ENCODE data around the gene TMEM51. TPM values are rescaled to one million over a fixed set of nuclear protein-coding genes. Genes with fewer than 3 reads are reported as not detected.

The TMEM51 gene
- total RNA-seq, 2 donors from 2014 or later = 26.5 to 36.9 TPM

DNA sequence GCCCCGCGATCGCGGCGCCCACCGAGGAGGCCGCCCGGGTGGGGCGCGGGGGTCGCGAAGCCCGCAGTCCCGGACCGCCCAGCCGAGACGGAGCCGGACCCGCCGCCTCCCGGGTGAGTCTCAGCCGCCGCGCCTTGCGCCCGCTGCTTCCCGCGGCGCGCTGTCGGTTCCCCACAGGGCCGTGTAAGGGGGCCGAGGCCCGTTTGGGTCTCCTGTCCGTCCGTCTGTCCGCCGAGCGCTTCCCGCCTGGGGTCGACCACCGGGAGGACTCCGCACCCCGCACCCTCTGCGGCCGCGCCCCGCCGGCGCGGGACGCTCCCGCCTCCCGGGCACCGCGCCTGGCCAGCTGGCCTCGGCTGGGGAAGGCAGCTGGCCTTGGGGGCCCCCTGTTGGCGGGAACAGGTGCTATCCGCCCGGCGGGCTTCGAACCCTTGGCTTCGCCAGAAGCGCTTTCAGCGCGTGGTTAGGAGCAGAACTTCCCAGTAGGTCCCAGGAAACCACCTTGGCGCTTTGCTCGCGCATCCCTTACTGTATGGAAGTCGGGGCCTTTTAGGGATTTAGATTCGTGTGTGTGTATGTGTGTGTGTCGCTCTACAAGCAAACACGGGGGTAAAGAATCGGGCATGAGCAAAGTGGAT is 414 bp downstream of the TMEM51 start:
- ATAC-seq = peak; percentile 49
- no peaks in the 10 kb centered on the region for H3K27me3 ChIP-seq
- peak overlapping the region; percentile 69 to 71 for H3K4me3 ChIP-seq
- H3K4me1 ChIP-seq = peaks cover 74% of the 10 kb centered on the region
- no peak for TF ChIP-seq POLR2A (IDR thresholded peaks at IDR 0.05)
- TF ChIP-seq, protein P1, sequence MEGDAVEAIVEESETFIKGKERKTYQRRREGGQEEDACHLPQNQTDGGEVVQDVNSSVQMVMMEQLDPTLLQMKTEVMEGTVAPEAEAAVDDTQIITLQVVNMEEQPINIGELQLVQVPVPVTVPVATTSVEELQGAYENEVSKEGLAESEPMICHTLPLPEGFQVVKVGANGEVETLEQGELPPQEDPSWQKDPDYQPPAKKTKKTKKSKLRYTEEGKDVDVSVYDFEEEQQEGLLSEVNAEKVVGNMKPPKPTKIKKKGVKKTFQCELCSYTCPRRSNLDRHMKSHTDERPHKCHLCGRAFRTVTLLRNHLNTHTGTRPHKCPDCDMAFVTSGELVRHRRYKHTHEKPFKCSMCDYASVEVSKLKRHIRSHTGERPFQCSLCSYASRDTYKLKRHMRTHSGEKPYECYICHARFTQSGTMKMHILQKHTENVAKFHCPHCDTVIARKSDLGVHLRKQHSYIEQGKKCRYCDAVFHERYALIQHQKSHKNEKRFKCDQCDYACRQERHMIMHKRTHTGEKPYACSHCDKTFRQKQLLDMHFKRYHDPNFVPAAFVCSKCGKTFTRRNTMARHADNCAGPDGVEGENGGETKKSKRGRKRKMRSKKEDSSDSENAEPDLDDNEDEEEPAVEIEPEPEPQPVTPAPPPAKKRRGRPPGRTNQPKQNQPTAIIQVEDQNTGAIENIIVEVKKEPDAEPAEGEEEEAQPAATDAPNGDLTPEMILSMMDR (IDR thresholded peaks at IDR 0.05) = peak; percentile 55 to 83 (median 78)
- no peaks in the 10 kb centered on the region for H3K9me3 ChIP-seq
- intact Hi-C loops (cut with DNase I) = no loop called here
- DNase-seq = peak; percentile 69 to 84 (median 78)
- WGBS, 2 donors = 0 to 3% methylated on average over 12 to 41 of the region's 74 CpGs
- H3K36me3 ChIP-seq (replicated peaks in 1 of 2; ENCODE audit: insufficient read depth in 1 of 2, low read depth in 2 of 2) = no peaks in the 10 kb centered on the region
- H3K27ac ChIP-seq = peak overlapping the region; percentile 97 to 99 (median 99)

DNA sequence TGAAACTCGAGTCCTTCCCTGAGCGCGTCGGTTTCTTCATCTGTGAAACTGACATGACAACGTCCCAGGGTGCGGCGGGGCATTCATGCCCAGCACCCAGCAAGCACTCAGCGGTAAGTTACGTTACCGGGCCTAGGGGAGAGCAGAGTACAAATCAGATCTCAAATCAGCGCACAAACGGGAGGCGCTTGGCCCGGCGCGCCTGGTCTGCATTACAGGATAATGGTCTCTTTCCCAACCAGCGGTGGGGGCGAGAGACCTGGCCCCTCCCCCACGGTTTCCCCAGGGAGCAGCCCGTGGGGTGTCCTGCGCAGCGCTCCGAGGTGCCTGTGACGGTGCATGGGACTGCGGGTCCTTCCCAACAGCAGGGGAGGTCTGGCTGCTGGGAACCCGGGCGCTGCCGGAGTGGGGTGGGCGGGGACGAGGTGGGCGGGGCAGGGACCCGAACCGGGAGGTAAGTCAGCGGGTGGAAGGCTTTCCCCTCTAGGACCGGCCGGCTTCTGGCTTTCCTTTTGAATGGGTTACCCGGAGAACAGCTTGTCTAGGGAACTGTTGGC is 1.0 kb downstream of the TMEM51 start:
- Histone ChIP-seq H3K27ac (peak overlapping the region; percentile 97 to 99 (median 99)), H3K4me3 (peak overlapping the region; percentile 69 to 71), H3K9me3 (no peaks in the 10 kb centered on the region), H3K36me3 (replicated peaks in 1 of 2; ENCODE audit: insufficient read depth in 1 of 2, low read depth in 2 of 2) (no peaks in the 10 kb centered on the region), H3K27me3 (no peaks in the 10 kb centered on the region), H3K4me1 (peaks cover 75% of the 10 kb centered on the region)
- DNase-seq = peak; percentile 61 to 79 (median 69)
- intact Hi-C loops (cut with DNase I) = no loop called here
- TF ChIP-seq, protein P1 (IDR thresholded peaks at IDR 0.05) = peak in 1 of 7 experiments; percentile 4
- TF ChIP-seq POLR2A (IDR thresholded peaks at IDR 0.05) = peak in 2 of 3 donors; percentile 51 to 54
- no peak for ATAC-seq
- 3 to 4% methylated on average over 19 to 34 of the region's 37 CpGs for WGBS, 2 donors

DNA sequence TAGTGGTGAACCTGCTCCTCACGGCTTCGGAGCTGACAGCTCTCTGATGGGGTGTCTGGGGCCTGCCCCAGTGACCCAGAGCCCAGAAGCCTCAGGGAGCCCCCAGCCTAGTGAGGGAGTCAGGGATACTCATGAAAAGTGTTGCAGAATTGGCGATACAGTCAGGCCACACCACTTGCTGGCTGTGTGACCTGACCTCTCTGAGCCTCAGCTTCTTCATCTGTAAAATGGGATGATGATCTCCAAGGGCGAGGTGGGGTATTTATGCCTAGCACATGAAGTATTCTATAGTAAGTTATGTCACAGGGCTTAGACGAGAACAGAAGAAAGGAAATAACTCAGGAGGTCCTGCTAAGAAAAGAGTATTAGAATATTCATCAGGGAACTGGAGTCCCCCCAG is 1.6 kb downstream of the TMEM51 start:
- Histone ChIP-seq H3K4me1 (peaks cover 75% of the 10 kb centered on the region), H3K36me3 (replicated peaks in 1 of 2; ENCODE audit: insufficient read depth in 1 of 2, low read depth in 2 of 2) (no peaks in the 10 kb centered on the region), H3K9me3 (no peaks in the 10 kb centered on the region), H3K27me3 (no peaks in the 10 kb centered on the region), H3K27ac (peak overlapping the region; percentile 97 to 99 (median 99)), H3K4me3 (peak overlapping the region; percentile 69 to 71)
- WGBS, 2 donors = 32 to 38% methylated on average over 5 of the region's 5 CpGs
- DNase-seq (no peak), ATAC-seq (no peak)
- intact Hi-C loops (cut with DNase I) = no loop called here
- TF ChIP-seq, protein P1 (IDR thresholded peaks at IDR 0.05) = no peak
- no peak for TF ChIP-seq POLR2A (IDR thresholded peaks at IDR 0.05)

DNA sequence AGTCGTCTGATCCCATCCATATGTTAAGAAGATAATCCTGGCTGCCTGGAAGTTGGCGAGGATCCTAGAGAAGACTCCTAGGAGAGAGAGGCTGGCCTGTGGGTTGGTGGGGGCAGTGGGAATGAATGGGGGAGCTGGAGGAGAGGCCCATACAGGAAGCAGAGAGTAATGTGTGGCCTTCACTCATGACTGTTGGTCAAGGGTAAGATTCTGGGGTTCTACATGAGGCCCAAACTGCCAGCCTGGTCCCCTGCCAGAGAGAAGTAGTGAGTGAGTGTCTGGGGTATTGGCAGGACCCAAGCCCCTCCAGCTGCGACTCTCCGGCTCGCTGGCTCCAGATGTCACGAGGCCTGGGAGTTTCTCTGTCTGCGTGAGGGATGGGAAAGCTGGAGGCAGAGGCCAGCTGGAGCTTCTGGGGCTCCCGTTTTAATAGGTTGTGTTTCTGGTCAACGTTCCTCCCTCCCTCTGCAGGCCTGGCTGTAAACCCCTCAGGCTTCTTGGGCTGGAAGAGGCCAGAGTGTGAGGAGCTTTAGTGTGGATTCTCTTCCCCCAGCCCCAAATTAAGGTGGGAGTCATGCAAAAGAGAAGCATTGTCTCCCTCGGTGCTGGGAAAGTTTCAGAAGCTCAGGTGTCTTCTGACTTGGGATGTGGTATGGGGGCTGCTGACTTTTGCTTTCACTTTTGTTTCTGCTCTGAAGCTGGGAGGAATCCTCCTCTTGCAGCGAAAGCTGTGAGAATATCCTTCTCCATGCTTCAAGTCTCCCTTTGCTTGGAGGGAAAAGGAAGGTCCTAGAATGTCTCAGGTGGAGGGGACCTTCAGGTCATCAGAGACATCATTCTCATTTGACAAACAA is 2.6 kb downstream of the TMEM51 start:
- intact Hi-C loops (cut with DNase I) = no loop called here
- DNase-seq = peak; percentile 52 to 75 (median 69)

More for the DNA sequence above, 2.6 kb downstream of the TMEM51 start:
- WGBS, 2 donors = 17 to 25% methylated on average over 5 to 11 of the region's 11 CpGs
- Histone ChIP-seq H3K4me3 (no peak overlapping the region), H3K36me3 (replicated peaks in 1 of 2; ENCODE audit: insufficient read depth in 1 of 2, low read depth in 2 of 2) (no peaks in the 10 kb centered on the region), H3K27ac (peak overlapping the region; percentile 97 to 99 (median 99)), H3K27me3 (no peaks in the 10 kb centered on the region), H3K4me1 (peaks cover 75% of the 10 kb centered on the region), H3K9me3 (no peaks in the 10 kb centered on the region)
- no peak for ATAC-seq
- TF ChIP-seq, protein P1 (IDR thresholded peaks at IDR 0.05) = no peak
- TF ChIP-seq POLR2A (IDR thresholded peaks at IDR 0.05) = no peak

All from body of pancreas (tissue), 4 donors.